Measurements from ENCODE around the gene ZNF445. TPM values are rescaled to one million over a fixed set of nuclear protein-coding genes. Genes with fewer than 3 reads are reported as not detected.
"Not testable (repeated sequence)": the region's sequence is repeated elsewhere in the genome, so short reads cannot be mapped to it uniquely, and the experiment has no call there.

Gene ZNF445
- total and polyA plus RNA-seq, 8 donors, result 1.6 to 17.1 (median 4.8) TPM

DNA sequence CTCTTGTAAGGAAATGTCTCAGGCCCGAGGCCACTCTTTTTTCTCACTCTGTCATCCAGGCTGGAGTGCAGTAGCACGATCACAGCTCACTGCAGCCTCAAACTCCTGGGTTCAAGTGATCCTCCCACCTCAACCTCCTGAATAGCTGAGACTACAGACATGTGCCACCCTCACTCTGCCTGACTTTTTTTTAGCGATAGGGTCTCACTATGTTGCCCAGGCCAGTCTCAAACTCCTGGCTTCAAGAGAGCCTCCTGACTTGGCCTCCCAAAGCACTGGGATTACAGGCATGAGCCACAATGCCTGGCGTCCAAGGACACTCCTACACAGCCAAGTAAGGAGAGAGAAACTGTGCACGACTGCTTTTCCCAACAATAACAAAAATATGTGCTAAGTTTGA is 7.6 kb downstream of the ZNF445 start:
- no peaks in the 10 kb centered on the region for H3K9me3 ChIP-seq
- H3K4me3 ChIP-seq, result no peak overlapping the region
- H3K27me3 ChIP-seq, result no peaks in the 10 kb centered on the region
- 74 to 79% (median 78%) methylated on average over 5 of the region's 5 CpGs for WGBS, 5 donors
- intact Hi-C loops (cut with DNase I; ENCODE audit: low total_unique reads), result no loop called here
- H3K4me1 ChIP-seq, result peaks cover 0 to 59% (median 19%) of the 10 kb centered on the region in 4 donors
- H3K27ac ChIP-seq, result no peak overlapping the region
- H3K36me3 ChIP-seq, result peaks cover 0 to 22% (median 18%) of the 10 kb centered on the region in 4 donors
- DNase-seq, result no peak
- TF ChIP-seq POLR2A (IDR thresholded peaks at IDR 0.05), result no peak
- TF ChIP-seq POLR2AphosphoS5 (IDR thresholded peaks at IDR 0.05), result no peak
- TF ChIP-seq, protein P1, sequence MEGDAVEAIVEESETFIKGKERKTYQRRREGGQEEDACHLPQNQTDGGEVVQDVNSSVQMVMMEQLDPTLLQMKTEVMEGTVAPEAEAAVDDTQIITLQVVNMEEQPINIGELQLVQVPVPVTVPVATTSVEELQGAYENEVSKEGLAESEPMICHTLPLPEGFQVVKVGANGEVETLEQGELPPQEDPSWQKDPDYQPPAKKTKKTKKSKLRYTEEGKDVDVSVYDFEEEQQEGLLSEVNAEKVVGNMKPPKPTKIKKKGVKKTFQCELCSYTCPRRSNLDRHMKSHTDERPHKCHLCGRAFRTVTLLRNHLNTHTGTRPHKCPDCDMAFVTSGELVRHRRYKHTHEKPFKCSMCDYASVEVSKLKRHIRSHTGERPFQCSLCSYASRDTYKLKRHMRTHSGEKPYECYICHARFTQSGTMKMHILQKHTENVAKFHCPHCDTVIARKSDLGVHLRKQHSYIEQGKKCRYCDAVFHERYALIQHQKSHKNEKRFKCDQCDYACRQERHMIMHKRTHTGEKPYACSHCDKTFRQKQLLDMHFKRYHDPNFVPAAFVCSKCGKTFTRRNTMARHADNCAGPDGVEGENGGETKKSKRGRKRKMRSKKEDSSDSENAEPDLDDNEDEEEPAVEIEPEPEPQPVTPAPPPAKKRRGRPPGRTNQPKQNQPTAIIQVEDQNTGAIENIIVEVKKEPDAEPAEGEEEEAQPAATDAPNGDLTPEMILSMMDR (IDR thresholded peaks at IDR 0.05), result no peak
- TF ChIP-seq EP300 (IDR thresholded peaks at IDR 0.05), result no peak

DNA sequence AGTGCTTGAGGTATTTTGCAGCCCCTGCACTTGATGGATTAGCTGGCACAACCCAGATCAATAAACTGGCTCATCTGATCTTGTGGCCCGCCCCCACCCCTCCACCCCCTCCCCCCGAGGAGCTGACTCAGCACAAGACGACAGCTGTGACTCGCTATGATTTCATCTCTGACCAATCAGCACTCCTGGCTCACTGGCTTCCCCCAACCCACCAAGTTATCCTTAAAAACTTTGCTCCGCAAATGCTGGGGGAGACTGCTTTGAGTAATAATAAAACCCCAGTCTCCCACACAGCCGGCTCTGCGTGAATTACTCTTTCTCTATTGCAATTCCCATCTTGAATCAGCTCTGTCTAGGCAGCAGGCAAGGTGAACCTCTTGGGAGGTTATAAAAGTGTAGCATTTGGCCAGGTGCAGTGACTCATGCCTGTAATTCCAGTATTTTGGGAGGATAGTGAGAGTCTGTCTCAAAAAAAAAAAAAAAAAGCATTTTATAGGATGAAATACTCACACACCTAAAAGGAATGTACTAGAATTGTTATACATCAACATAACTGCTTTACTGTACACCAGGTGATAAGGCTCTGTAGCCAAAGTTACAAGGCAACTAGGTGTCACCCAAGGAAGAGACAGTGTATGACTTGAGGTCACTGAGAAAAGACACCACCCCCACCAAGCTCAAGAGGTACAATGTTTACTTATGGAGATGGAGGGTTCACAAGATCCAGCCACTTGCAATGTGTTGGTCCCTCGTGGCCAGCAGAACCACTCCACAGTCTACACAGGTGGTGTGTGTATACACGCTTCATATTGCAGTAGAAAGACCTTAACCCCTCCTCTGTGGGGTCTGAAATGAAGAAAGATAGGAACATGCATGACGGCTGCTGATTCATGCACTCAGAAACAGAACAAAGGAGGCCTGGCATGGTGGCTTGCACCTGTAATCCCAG is 8.6 kb downstream of the ZNF445 start:
- Histone ChIP-seq H3K27ac (no peak overlapping the region), H3K36me3 (peaks cover 8 to 32% (median 28%) of the 10 kb centered on the region in 4 donors), H3K27me3 (no peaks in the 10 kb centered on the region), H3K9me3 (no peaks in the 10 kb centered on the region), H3K4me1 (peaks cover 0 to 48% (median 15%) of the 10 kb centered on the region in 4 donors), H3K4me3 (no peak overlapping the region)
- no peak for TF ChIP-seq EP300 (IDR thresholded peaks at IDR 0.05)
- TF ChIP-seq, protein P1 (IDR thresholded peaks at IDR 0.05), result no peak
- TF ChIP-seq POLR2A (IDR thresholded peaks at IDR 0.05), result no peak
- TF ChIP-seq POLR2AphosphoS5 (IDR thresholded peaks at IDR 0.05), result no peak
- WGBS, 5 donors, result 72 to 79% (median 74%) methylated on average over 9 to 10 of the region's 10 CpGs
- no peak for DNase-seq
- intact Hi-C loops (cut with DNase I; ENCODE audit: low total_unique reads), result no loop called here

DNA sequence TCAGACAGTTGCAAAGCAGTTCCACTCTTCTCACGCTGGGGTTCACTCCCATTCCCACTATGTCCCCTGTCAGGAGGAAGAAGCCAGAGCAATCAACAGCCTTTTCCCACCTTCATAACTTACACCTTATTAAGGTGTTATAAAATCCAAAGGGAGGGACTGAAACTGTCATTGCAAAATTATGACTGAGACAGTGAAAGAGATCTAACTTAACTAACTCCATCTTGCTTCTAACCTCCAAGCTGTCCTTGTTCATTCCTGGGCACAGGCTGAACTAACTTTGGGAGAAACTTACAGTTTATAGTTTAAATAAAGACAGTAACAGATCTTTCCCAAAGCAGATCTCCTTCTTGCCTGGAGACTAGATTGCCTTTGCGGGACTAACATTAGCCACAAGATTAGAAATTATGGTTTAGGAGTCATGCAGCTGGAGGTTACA is 9.4 kb downstream of the ZNF445 start:
- Histone ChIP-seq H3K4me1 (peaks cover 0 to 46% (median 15%) of the 10 kb centered on the region in 4 donors), H3K36me3 (peaks cover 10 to 39% (median 35%) of the 10 kb centered on the region in 4 donors)
- H3K27ac ChIP-seq; H3K9me3 ChIP-seq; H3K4me3 ChIP-seq; intact Hi-C loops (cut with DNase I; ENCODE audit: low total_unique reads); DNase-seq; H3K27me3 ChIP-seq: not testable (repeated sequence)
- WGBS, 5 donors, result 85 to 93% (median 89%) methylated on average over 2 of the region's 2 CpGs

DNA sequence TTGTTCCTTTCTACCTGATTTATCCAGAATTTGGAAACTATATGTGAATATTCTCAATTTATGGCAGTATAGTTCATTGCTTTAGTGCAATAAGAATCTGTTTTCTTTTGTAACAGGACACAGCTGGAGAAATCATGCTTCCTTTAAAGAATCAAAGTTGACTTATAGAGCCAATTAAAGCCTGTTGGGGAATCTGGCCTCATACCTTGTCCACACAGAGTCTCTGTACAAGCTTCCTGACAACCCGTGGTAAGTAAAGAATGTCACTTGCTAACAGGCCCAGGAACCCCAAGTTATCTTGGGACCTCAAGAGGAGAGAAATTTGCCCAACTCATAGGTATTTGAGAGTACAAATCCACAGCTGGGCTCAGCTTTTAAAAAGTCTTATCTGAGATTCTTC is 10.2 kb downstream of the ZNF445 start:
- H3K27ac ChIP-seq, result no peak overlapping the region
- H3K4me3 ChIP-seq, result no peak overlapping the region
- H3K27me3 ChIP-seq, result no peaks in the 10 kb centered on the region
- intact Hi-C loops (cut with DNase I; ENCODE audit: low total_unique reads), result no loop called here
- H3K36me3 ChIP-seq, result peaks cover 10 to 47% (median 42%) of the 10 kb centered on the region in 4 donors
- TF ChIP-seq EP300 (IDR thresholded peaks at IDR 0.05) (no peak), POLR2A (IDR thresholded peaks at IDR 0.05) (no peak), POLR2AphosphoS5 (IDR thresholded peaks at IDR 0.05) (no peak)
- TF ChIP-seq, protein P1 (IDR thresholded peaks at IDR 0.05), result no peak
- 29 to 45% (median 33%) methylated on average over 1 of the region's 1 CpG for WGBS, 5 donors
- no peaks in the 10 kb centered on the region for H3K9me3 ChIP-seq
- DNase-seq, result no peak
- H3K4me1 ChIP-seq, result peaks cover 0 to 43% (median 12%) of the 10 kb centered on the region in 4 donors

DNA sequence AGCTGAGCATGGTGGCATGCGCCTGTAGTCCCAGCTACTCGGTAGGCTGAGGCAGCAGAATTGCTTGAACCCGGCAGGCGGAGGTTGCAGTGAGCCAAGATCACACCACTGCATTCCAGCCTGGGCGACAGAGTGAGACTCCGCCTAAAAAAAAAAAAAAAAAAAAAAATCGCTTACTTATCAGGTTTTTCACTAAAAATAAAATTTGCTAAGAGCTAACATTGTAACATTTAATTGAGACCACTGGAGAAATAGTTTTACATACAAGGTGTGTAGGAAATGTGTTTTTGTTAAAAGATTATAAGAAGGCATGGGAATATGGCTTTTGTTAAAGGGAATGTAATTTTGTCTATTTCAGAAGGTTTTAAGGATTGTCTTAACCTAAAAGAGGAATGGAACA is 12.6 kb downstream of the ZNF445 start:
- Histone ChIP-seq H3K36me3 (peaks cover 10 to 67% (median 59%) of the 10 kb centered on the region in 4 donors), H3K9me3 (peaks cover 6 to 17% (median 15%) of the 10 kb centered on the region in 4 donors), H3K4me1 (peaks cover 0 to 26% (median 8%) of the 10 kb centered on the region in 4 donors)
- 96 to 99% (median 98%) methylated on average over 7 of the region's 7 CpGs for WGBS, 5 donors
- H3K27me3 ChIP-seq; DNase-seq; intact Hi-C loops (cut with DNase I; ENCODE audit: low total_unique reads); H3K27ac ChIP-seq; H3K4me3 ChIP-seq: not testable (repeated sequence)
